CD4-positive, alpha-beta memory T cell (primary cell): ENCODE results near the gene TRAF3. TPM values are rescaled to one million over a fixed set of nuclear protein-coding genes. Genes with fewer than 3 reads are reported as not detected.

ENCODE experiments used
- CTCF ChIA-PET: fragments of 350-600 bp; sonication (Branson Sonifier 250); formaldehyde crosslinking; loops from one replicate; lab custom pipeline; 2021; ENCODE audit warnings: inconsistent platforms; ENCODE audit not compliant: partially characterized antibody; lab: Charles Lee
- POLR2A ChIA-PET: fragments of 350-600 bp; sonication (Branson Sonifier 250); formaldehyde crosslinking; loops from one replicate; lab custom pipeline; 2021; ENCODE audit not compliant: partially characterized antibody; lab: Charles Lee
- DNase-seq, 5 donors: peaks; one replicate each; pipeline versions ENCODE4 v3.0.0 to v3.0.0-alpha.2; 2020 to 2022; ENCODE audit warnings: mixed read lengths in 1 of 5
- H3K27ac ChIP-seq: one replicate; pipeline ENCODE4 v1.7.0; 2013; ENCODE audit warnings: low read depth, low read length
- H3K27me3 ChIP-seq: 2 replicates; pipeline ENCODE4 v1.7.0; 2013; ENCODE audit warnings: mild to moderate bottlenecking, low read length, moderate library complexity; ENCODE audit not compliant: insufficient read depth
- H3K36me3 ChIP-seq: 2 replicates; pipeline ENCODE4 v1.7.0; 2013; ENCODE audit warnings: mild to moderate bottlenecking, low read length, moderate library complexity; ENCODE audit not compliant: insufficient read depth
- H3K4me1 ChIP-seq: 2 replicates; pipeline ENCODE4 v1.7.0; 2013; ENCODE audit warnings: mild to moderate bottlenecking, low read length, moderate library complexity; ENCODE audit not compliant: insufficient read depth
- H3K4me3 ChIP-seq, 2 donors: one replicate each; pipeline ENCODE4 v1.7.0; 2013; ENCODE audit warnings: low read length in 2 of 2, mild to moderate bottlenecking in 1 of 2
- H3K9me3 ChIP-seq, 2 donors: one replicate each; pipeline ENCODE4 v1.7.0; 2013; ENCODE audit warnings: low read length in 2 of 2, control low read depth in 1 of 2; ENCODE audit not compliant: control insufficient read depth in 1 of 2
- H3K27ac Mint-ChIP-seq, 7 donors: one replicate each; pipeline ENCODE4 v1.8.0; 2020 to 2021; ENCODE audit warnings: mixed read lengths in 7 of 7, mild to moderate bottlenecking in 6 of 7, inconsistent platforms in 3 of 7, moderate library complexity in 3 of 7
- H3K27me3 Mint-ChIP-seq, 2 donors: one replicate each; pipeline ENCODE4 v1.8.0; 2020 to 2021; ENCODE audit warnings: mixed read lengths in 2 of 2
- H3K36me3 Mint-ChIP-seq, 2 donors: one replicate each; pipeline ENCODE4 v1.8.0; 2020 to 2021; ENCODE audit warnings: mixed read lengths in 2 of 2, inconsistent platforms in 1 of 2, mild to moderate bottlenecking in 1 of 2
- H3K4me1 Mint-ChIP-seq, 4 donors: one replicate each; pipeline ENCODE4 v1.8.0; 2020 to 2021; ENCODE audit warnings: mixed read lengths in 4 of 4, mild to moderate bottlenecking in 1 of 4
- H3K4me3 Mint-ChIP-seq, 8 donors: one replicate each; pipeline ENCODE4 v1.8.0; 2020 to 2021; ENCODE audit warnings: mixed read lengths in 8 of 8, mild to moderate bottlenecking in 7 of 8, moderate library complexity in 6 of 8, inconsistent platforms in 3 of 8
- H3K9me3 Mint-ChIP-seq, 8 donors: one replicate each; pipeline ENCODE4 v1.8.0; 2020 to 2021; ENCODE audit warnings: mixed read lengths in 8 of 8, mild to moderate bottlenecking in 5 of 8, inconsistent platforms in 3 of 8, moderate library complexity in 1 of 8
- intact Hi-C: fragments of 100-400 bp; cut with micrococcal nuclease; formaldehyde crosslinking; loops from one replicate; pipeline ENCODE4 v1.15.1; 2023
- polyA plus RNA-seq, 2 donors: library from polyadenylated mRNA; unstranded; fragments of 300-500 nt; fragmentation: Illumina TruSeq; gene quantifications; one replicate each; pipeline ENCODE4 v1.2.3, GENCODE V29; 2021
- total RNA-seq, 2 experiments: library from RNA; stranded (reverse); gene quantifications; one replicate each; pipeline ENCODE4 v1.2.3, GENCODE V29; 2021

Gene TRAF3
- total and polyA plus RNA-seq, 4 experiments from 2014 or later = 14.9 to 44.8 (median 32.2) TPM

DNA sequence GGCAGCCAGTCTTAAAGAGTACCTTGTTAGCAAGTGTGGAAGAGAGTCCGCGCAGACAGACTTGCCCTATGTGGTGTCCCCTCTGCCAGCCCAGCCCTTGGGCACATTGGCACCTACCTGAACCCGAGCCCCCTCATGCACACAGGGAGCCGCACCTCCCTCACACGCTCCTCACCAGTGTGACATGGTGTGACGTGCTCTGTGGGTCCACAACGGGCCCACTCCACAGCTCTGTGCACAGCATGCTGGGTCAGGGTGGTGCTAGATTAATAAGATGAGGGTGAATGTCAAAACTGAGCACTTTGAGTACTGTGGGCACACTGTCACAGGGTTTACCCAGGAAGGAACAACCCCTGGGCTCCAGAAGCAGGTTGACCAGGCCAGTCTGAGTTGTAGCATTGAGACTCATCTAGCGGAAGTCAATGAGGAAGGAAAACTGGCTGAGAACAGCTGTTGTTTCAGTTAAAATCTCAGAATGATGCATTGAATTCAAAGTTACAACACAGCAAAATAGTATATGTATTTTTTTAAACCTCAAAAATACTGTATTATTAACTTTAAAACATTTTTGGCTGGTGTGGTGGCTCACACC lies 91.8 kb downstream of the TRAF3 start:
- H3K4me3 ChIP-seq = no peak overlapping the region
- DNase-seq = no peak
- Mint-ChIP-seq H3K36me3 (peaks cover 37 to 60% of the 10 kb centered on the region in 2 donors), H3K4me1 (peaks cover 4 to 17% (median 11%) of the 10 kb centered on the region in 4 donors), H3K27ac (peak overlapping the region in 2 of 7 donors; percentile 20 to 46), H3K9me3 (peaks cover 0 to 2% (median 0%) of the 10 kb centered on the region in 8 donors), H3K27me3 (no peaks in the 10 kb centered on the region), H3K4me3 (no peak overlapping the region)
- H3K36me3 ChIP-seq = peaks cover 23% of the 10 kb centered on the region
- no peak overlapping the region for H3K27ac ChIP-seq
- ChIA-PET POLR2A (no interaction called here), CTCF (no interaction called here)
- peaks cover 14% of the 10 kb centered on the region for H3K4me1 ChIP-seq
- intact Hi-C loops = no loop called here
- H3K27me3 ChIP-seq = no peaks in the 10 kb centered on the region
- H3K9me3 ChIP-seq = no peaks in the 10 kb centered on the region

DNA sequence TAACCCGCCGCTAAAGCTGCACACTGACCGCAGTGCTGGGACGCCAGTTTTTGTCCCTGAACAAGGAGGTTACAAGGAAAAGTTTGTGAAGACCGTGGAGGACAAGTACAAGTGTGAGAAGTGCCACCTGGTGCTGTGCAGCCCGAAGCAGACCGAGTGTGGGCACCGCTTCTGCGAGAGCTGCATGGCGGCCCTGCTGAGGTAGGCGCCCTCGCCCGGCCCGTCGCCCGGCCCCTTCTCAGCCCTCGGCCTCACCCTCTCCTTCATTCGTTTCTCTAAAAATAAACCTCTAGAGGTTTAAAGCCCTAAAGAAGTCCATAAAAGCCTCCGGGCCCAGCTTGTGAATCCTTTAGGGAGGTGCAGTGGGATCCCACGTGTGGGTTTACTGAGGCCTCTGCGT lies 93.0 kb downstream of the TRAF3 start:
- Histone ChIP-seq H3K27ac (no peak overlapping the region), H3K4me1 (peaks cover 14% of the 10 kb centered on the region), H3K9me3 (no peaks in the 10 kb centered on the region), H3K4me3 (no peak overlapping the region), H3K27me3 (no peaks in the 10 kb centered on the region), H3K36me3 (peaks cover 29% of the 10 kb centered on the region)
- H3K4me1 Mint-ChIP-seq = peaks cover 4 to 17% (median 11%) of the 10 kb centered on the region in 4 donors
- POLR2A ChIA-PET = interaction anchor here (0.8 kb wide), 1 partner anchor 63 kb away, joined by 3 read pairs; no protein-coding TSS in a partner anchor
- no peak overlapping the region for H3K4me3 Mint-ChIP-seq
- H3K27me3 Mint-ChIP-seq = no peaks in the 10 kb centered on the region
- CTCF ChIA-PET = no interaction called here
- intact Hi-C loops = no loop called here
- H3K36me3 Mint-ChIP-seq = peaks cover 29 to 55% of the 10 kb centered on the region in 2 donors
- no peak for DNase-seq
- peaks cover 0 to 2% (median 0%) of the 10 kb centered on the region in 8 donors for H3K9me3 Mint-ChIP-seq
- H3K27ac Mint-ChIP-seq = no peak overlapping the region

DNA sequence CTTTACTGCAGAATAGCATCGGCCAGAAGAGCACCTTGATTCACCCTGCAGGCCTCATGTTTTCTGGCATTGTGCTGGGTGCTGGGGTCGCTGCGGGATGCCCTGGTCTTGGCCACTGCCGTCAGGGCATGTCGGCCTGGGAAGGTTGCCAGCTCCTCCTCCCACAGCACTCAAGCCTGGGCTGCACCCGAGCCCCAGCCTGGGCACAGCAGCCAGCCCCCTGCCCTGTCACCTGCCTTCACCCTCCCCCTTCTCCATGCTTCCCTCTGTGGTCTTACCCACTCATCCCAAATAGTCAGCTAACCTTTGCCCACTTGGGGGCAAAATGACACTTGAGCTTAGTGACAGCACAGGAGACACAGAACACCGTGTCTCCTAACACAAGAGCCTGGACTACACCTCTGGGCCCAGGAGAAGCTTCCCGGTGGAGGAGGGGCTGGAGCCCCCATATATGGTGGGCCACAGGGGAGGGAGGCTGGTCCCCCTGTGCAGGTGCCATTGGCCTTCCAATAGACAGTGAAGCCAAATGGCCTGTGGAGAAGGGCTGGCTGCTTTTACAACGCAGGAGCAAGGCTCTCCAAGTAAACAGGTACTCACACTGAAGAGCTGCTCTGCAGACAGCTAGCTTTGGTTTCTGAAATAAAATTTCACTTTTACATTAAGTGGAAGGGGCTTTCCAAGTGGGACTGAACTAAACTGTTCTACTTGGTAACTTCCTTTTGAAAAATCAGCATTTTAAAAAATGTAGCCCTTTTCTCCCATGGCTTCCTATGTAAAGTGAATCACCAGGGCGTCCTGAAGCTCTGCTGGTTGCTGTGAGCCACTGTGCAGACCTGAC lies 94.0 kb downstream of the TRAF3 start:
- no peak for DNase-seq
- Mint-ChIP-seq H3K27ac (peak overlapping the region in 5 of 7 donors; percentile 24 to 85 (median 67)), H3K4me1 (peaks cover 4 to 17% (median 11%) of the 10 kb centered on the region in 4 donors), H3K4me3 (peak overlapping the region in 2 of 8 donors; percentile 17 to 23), H3K9me3 (no peaks in the 10 kb centered on the region), H3K36me3 (peaks cover 29 to 50% of the 10 kb centered on the region in 2 donors), H3K27me3 (no peaks in the 10 kb centered on the region)
- Histone ChIP-seq H3K27me3 (no peaks in the 10 kb centered on the region), H3K4me3 (no peak overlapping the region), H3K9me3 (no peaks in the 10 kb centered on the region), H3K36me3 (peaks cover 39% of the 10 kb centered on the region), H3K27ac (no peak overlapping the region), H3K4me1 (peaks cover 14% of the 10 kb centered on the region)
- intact Hi-C loops = no loop called here
- POLR2A ChIA-PET = interaction anchor here (1.6 kb wide), 1 partner anchor 97 kb away, joined by 3 read pairs; no protein-coding TSS in a partner anchor
- CTCF ChIA-PET = interaction anchor here (0.8 to 0.9 kb wide), 2 partner anchors 143 to 265 kb away, joined by 3 read pairs; no protein-coding TSS in a partner anchor

DNA sequence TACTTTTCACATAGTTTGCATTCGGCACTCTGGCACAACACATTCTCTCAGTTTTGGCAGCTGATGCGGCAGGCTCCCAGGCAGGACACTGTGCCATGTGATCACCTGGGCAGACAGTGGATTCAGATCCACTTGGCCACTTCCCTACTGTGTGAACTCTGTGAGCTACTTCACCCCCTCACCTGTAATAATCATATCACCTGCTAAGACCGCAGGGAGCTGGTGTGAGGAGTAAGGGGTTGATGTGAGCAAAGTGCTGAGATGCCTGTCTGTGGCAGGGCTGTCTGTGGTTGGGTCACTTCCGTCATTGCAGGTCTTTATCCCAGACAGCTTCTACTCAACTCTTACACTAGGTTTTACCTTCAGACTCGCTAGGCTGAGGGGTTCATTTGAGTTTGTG lies 94.8 kb downstream of the TRAF3 start:
- Mint-ChIP-seq H3K27ac (peak overlapping the region in 6 of 7 donors; percentile 35 to 79 (median 65)), H3K4me1 (peaks cover 4 to 16% (median 10%) of the 10 kb centered on the region in 4 donors), H3K36me3 (peaks cover 25 to 47% of the 10 kb centered on the region in 2 donors), H3K27me3 (no peaks in the 10 kb centered on the region), H3K9me3 (no peaks in the 10 kb centered on the region), H3K4me3 (peak overlapping the region in 4 of 8 donors; percentile 17 to 58 (median 32))
- H3K27ac ChIP-seq = no peak overlapping the region
- no peak overlapping the region for H3K4me3 ChIP-seq
- DNase-seq = peak; percentile 11 to 52 (median 20)
- peaks cover 14% of the 10 kb centered on the region for H3K4me1 ChIP-seq
- no peaks in the 10 kb centered on the region for H3K27me3 ChIP-seq
- intact Hi-C loops = no loop called here
- CTCF ChIA-PET = interaction anchor here (0.8 to 0.9 kb wide), 2 partner anchors 144 to 266 kb away, joined by 3 read pairs; no protein-coding TSS in a partner anchor
- POLR2A ChIA-PET = interaction anchor here (1.6 kb wide), 1 partner anchor 97 kb away, joined by 3 read pairs; no protein-coding TSS in a partner anchor
- H3K9me3 ChIP-seq = no peaks in the 10 kb centered on the region
- peaks cover 47% of the 10 kb centered on the region for H3K36me3 ChIP-seq

DNA sequence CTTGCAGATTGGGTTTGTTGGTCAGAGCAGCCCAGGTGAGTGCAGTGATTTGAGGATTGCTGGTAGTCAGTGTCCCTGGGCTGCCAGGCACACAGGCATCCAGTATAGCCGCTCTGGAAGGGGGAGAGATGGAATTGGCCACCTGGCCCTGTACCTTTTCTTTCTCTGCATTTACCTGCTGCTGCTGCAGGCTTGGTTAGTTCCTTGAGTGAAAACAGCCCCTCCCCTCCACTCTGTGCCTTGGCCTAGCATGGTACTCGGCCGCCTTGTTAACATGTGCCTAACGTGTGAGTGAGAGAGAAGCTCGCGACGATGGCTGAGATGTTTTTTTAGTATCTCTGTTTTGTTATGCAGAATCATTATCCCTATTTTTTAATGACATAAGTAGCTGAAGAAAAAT lies 95.9 kb downstream of the TRAF3 start:
- Mint-ChIP-seq H3K4me1 (peaks cover 4 to 11% (median 9%) of the 10 kb centered on the region in 4 donors), H3K27ac (peak overlapping the region in 1 of 7 donors; percentile 7), H3K4me3 (no peak overlapping the region), H3K9me3 (no peaks in the 10 kb centered on the region), H3K36me3 (peaks cover 20 to 39% of the 10 kb centered on the region in 2 donors), H3K27me3 (no peaks in the 10 kb centered on the region)
- Histone ChIP-seq H3K4me3 (no peak overlapping the region), H3K4me1 (peaks cover 14% of the 10 kb centered on the region), H3K9me3 (no peaks in the 10 kb centered on the region), H3K27me3 (no peaks in the 10 kb centered on the region), H3K36me3 (peaks cover 58% of the 10 kb centered on the region), H3K27ac (no peak overlapping the region)
- no peak for DNase-seq
- intact Hi-C loops = no loop called here
- CTCF ChIA-PET = no interaction called here
- POLR2A ChIA-PET = interaction anchor here (0.7 kb wide), 1 partner anchor 11 kb away, joined by 3 read pairs; no protein-coding TSS in a partner anchor

DNA sequence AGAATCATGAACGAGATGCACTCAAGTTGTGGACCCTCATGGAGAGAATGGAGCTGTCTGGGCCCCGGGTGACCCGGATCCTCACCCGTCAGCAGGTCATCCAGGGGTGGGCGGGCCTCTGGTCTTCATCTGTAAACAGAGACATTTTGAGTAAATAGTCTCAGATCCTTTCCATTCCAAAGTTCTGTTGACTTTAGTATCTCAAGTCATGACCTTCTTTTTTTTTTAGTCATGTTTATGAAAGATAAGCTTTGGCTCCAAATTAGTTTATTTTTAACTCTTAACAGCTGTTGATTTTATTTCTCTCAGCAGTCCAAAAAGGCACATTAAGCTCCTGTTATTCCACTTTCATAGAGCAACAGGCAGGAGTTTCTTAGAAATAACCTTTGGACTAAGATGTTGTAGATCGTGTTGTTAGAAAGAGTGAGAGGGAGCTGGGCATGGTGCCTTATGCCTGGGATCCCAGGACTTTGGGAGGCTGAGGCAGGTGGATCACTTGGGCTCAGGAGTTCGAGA lies 96.4 kb downstream of the TRAF3 start:
- H3K36me3 ChIP-seq = peaks cover 62% of the 10 kb centered on the region
- Mint-ChIP-seq H3K9me3 (no peaks in the 10 kb centered on the region), H3K36me3 (peaks cover 20 to 38% of the 10 kb centered on the region in 2 donors), H3K27me3 (no peaks in the 10 kb centered on the region), H3K4me3 (no peak overlapping the region), H3K4me1 (peaks cover 4 to 11% (median 9%) of the 10 kb centered on the region in 4 donors), H3K27ac (peak overlapping the region in 2 of 7 donors; percentile 7 to 53)
- no peak overlapping the region for H3K4me3 ChIP-seq
- H3K9me3 ChIP-seq = no peaks in the 10 kb centered on the region
- POLR2A ChIA-PET = interaction anchor here (0.6 to 0.7 kb wide), 2 partner anchors 11 to 416 kb away, joined by 3 read pairs; no protein-coding TSS in a partner anchor
- CTCF ChIA-PET = no interaction called here
- intact Hi-C loops = no loop called here
- DNase-seq = no peak
- peaks cover 14% of the 10 kb centered on the region for H3K4me1 ChIP-seq
- no peak overlapping the region for H3K27ac ChIP-seq
- no peaks in the 10 kb centered on the region for H3K27me3 ChIP-seq
